ENCODE measurements around the gene RUNX1.

The RUNX1 gene

DNA sequence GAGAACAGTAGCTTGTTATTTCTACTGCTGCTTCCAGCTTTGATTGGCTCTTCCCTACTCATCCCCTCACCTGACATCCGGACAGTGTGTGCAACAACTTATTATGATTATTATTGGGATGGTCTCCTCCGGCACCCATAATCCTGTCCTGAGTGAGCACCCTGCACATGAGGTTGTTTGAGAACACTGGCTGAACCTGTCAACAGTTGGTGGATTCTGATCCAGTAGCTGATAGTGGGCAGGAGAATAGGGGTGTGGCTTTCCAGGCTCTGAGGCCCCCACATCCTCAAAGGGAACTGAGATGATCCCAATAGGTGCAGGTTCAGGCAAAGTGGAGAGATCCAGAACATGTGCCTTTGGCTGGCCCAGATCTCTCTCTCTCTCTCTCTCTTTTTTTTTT lies 60.5 kb downstream of the RUNX1 start:
- TF ChIP-seq, protein P1, sequence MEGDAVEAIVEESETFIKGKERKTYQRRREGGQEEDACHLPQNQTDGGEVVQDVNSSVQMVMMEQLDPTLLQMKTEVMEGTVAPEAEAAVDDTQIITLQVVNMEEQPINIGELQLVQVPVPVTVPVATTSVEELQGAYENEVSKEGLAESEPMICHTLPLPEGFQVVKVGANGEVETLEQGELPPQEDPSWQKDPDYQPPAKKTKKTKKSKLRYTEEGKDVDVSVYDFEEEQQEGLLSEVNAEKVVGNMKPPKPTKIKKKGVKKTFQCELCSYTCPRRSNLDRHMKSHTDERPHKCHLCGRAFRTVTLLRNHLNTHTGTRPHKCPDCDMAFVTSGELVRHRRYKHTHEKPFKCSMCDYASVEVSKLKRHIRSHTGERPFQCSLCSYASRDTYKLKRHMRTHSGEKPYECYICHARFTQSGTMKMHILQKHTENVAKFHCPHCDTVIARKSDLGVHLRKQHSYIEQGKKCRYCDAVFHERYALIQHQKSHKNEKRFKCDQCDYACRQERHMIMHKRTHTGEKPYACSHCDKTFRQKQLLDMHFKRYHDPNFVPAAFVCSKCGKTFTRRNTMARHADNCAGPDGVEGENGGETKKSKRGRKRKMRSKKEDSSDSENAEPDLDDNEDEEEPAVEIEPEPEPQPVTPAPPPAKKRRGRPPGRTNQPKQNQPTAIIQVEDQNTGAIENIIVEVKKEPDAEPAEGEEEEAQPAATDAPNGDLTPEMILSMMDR (IDR thresholded peaks at IDR 0.05), result no peak
- Histone ChIP-seq H3K9me3 (no peaks in the 10 kb centered on the region), H3K4me3 (ENCODE audit: low read depth in 1 of 2, low read length in 1 of 2) (no peak overlapping the region), H3K27ac (no peak overlapping the region), H3K4me1 (ENCODE audit: control insufficient read depth in 1 of 2, insufficient read depth in 1 of 2, low read depth in 1 of 2, low read length in 1 of 2) (peaks cover 19 to 23% of the 10 kb centered on the region in 2 experiments), H3K36me3 (peaks cover 9% of the 10 kb centered on the region), H3K27me3 (no peaks in the 10 kb centered on the region)

DNA sequence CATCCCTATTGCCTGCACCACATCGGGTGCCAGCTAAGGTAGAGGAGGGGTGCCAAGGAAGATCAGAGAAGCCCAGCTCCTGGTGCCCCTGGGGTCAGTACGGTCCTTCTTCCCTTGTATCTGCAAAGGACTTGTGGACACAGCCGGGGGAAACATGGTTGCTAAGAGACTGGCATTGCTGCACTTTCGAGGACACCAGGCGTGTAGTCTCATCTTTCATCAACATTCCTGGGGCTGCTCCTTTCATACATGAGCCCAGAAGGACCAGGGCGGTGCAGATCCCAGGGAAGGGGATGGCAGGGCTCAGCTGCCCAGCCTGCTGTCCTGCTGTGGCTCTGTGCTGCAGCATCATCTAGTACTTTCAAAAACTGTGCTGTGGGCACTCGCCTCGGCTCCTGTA lies 61.0 kb downstream of the RUNX1 start:
- Histone ChIP-seq H3K4me3 (ENCODE audit: low read depth in 1 of 2, low read length in 1 of 2) (no peak overlapping the region), H3K36me3 (peaks cover 9% of the 10 kb centered on the region), H3K9me3 (no peaks in the 10 kb centered on the region), H3K27me3 (no peaks in the 10 kb centered on the region), H3K27ac (peak overlapping the region; percentile 1), H3K4me1 (ENCODE audit: control insufficient read depth in 1 of 2, insufficient read depth in 1 of 2, low read depth in 1 of 2, low read length in 1 of 2) (peaks cover 21 to 28% of the 10 kb centered on the region in 2 experiments)
- TF ChIP-seq, protein P1 (IDR thresholded peaks at IDR 0.05), result no peak

DNA sequence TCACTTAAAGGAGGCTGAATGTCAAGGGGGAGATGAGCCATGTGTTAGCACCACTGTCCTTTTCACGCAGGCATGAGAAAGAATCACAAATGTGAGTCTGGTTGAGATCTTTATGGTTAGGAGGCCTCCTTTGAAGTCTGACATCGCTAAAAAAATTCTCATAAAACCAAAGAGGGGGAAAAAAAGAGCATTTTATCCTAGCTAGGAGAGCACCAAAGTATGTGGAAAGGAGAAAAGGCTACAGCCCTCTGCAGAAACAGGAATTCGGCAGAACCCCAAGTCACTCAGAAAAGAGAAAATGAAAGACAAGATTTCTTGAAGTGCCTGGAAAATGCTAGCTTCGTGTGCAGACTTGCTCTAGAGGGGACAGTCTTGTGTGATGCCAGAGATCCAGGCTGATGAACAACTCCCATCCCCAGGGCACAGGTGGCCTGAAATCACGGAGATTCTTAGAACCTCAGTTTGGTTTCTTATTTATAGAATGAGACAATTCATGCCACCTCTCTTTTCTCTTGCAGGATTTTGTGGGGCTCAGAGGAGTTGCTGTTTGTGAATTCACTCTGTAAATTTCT lies 61.5 kb downstream of the RUNX1 start:
- Histone ChIP-seq H3K9me3 (no peaks in the 10 kb centered on the region), H3K4me1 (ENCODE audit: control insufficient read depth in 1 of 2, insufficient read depth in 1 of 2, low read depth in 1 of 2, low read length in 1 of 2) (peaks cover 21 to 34% of the 10 kb centered on the region in 2 experiments), H3K27ac (peak overlapping the region; percentile 1), H3K4me3 (ENCODE audit: low read depth in 1 of 2, low read length in 1 of 2) (no peak overlapping the region), H3K36me3 (peaks cover 9% of the 10 kb centered on the region), H3K27me3 (no peaks in the 10 kb centered on the region)
- TF ChIP-seq, protein P1 (IDR thresholded peaks at IDR 0.05), result no peak

DNA sequence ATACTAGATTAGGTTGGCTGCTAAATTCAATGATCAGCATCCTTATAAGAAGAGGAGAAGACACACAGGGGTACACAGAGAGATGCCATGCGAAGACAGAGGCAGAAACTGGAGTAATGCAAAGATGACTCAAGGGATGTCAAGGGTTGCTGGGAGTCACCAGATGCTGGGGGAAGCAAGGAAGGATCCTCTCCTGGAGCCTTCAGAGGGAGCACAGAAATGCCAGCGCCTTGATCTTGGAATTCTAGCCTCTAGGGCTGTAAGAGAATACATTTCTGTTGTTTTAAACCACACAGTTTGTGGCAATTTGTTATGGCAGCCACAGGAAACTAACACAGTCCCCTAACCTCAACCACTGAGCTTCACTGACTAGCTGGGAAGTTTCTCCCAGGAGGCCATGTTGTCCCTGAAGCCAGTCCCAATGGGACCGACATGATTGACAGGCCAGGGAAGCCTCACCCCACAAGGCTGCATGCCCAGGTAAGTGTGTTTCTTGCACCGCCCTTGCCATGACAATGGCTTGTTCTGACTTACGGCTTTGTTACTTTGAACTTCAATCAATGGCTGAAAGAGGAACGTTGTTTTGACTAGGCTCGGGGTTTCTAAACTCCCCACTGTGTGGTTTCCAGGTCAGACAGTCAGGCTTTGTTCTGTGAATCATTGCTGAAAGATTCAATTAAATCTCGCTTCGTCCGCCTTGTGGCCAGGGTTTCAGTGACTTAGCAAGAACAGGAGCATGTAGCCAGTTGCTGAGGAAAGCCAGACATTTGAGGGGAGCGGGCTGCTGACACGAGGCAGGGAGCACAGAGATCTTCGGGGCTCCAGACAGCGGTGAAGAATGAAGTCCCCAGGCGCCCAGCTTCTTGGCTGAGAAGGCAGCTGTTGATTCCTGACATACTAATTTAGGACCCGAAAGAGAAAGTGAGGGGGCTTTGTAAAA lies 62.3 kb downstream of the RUNX1 start:
- H3K36me3 ChIP-seq, result peaks cover 9% of the 10 kb centered on the region
- H3K9me3 ChIP-seq, result no peaks in the 10 kb centered on the region
- peak overlapping the region; percentile 37 for H3K27ac ChIP-seq
- TF ChIP-seq, protein P1 (IDR thresholded peaks at IDR 0.05), result no peak
- H3K4me1 ChIP-seq (ENCODE audit: control insufficient read depth in 1 of 2, insufficient read depth in 1 of 2, low read depth in 1 of 2, low read length in 1 of 2), result peaks cover 21 to 34% of the 10 kb centered on the region in 2 experiments
- no peak overlapping the region for H3K4me3 ChIP-seq (ENCODE audit: low read depth in 1 of 2, low read length in 1 of 2)
- no peaks in the 10 kb centered on the region for H3K27me3 ChIP-seq

DNA sequence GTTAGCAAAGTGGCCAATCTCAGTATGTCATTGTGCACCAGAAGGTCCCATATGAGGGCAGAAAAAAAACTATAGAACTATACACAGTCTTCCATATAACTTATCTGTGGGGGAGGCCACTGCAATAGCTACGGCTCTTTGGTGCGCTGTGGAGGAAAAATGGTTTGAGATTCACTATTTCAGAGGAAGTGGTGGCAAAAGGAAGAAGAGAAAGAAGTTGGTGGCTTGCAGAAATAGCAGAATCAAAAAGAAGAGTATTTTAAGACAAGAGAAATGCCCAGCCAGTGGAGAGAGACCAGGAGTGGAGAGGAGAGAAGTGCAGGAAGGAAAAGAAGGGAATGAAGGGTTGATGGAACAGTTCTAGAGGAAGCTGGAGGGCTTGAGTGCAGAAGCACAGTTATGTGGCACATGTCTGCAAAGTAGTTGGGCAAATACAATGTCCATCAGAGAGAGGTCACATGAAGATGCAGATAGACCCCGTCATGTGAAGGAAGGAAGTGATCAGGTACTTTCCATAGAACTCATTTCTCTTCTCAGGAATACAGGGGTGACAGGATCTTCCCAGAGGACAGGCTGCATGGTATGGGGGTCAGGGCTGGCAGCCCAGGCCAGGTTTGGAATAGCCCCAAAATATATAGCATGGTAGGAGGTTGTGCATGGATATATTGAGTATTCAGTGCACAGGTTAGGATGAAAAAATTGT lies 64.6 kb downstream of the RUNX1 start:
- Histone ChIP-seq H3K4me1 (ENCODE audit: control insufficient read depth in 1 of 2, insufficient read depth in 1 of 2, low read depth in 1 of 2, low read length in 1 of 2) (peaks cover 21 to 34% of the 10 kb centered on the region in 2 experiments), H3K4me3 (ENCODE audit: low read depth in 1 of 2, low read length in 1 of 2) (no peak overlapping the region)

More for the DNA sequence above, 64.6 kb downstream of the RUNX1 start:
- TF ChIP-seq, protein P1 (IDR thresholded peaks at IDR 0.05), result no peak
- Histone ChIP-seq H3K27ac (peak overlapping the region; percentile 42), H3K36me3 (peaks cover 9% of the 10 kb centered on the region), H3K9me3 (no peaks in the 10 kb centered on the region), H3K27me3 (no peaks in the 10 kb centered on the region)
